Psoas muscle (tissue), 8 donors: ENCODE results near the gene SRP14. TPM values are rescaled to one million over a fixed set of nuclear protein-coding genes. Genes with fewer than 3 reads are reported as not detected.

Source experiments
- ATAC-seq, 4 donors: fragments of 200-7000 bp; cut with Tn5 transposase; one replicate each; pipeline ENCODE4 v1.9.1; 2020; ENCODE audit warnings: moderate library complexity in 3 of 4, mild to moderate bottlenecking in 2 of 4
- DNase-seq, 2 donors: peaks; one replicate each; pipeline ENCODE4 v3.0.0-alpha.2; 2020
- H3K27ac ChIP-seq: fragments of 200-600 bp; one replicate; pipeline ENCODE4 v1.8.0; 2022
- H3K27me3 ChIP-seq, 3 donors: fragments of 200-600 bp in 1 of 3; one replicate each; pipeline versions ENCODE4 v1.6.1 to v1.8.0; 2013 to 2022; ENCODE audit warnings: low read length in 2 of 3, mild to moderate bottlenecking in 2 of 3, moderate library complexity in 1 of 3; ENCODE audit not compliant: insufficient read depth in 3 of 3
- H3K36me3 ChIP-seq, 2 donors: fragments of 200-600 bp in 1 of 2; one replicate each; pipeline versions ENCODE4 v1.6.1 to v1.8.0; 2013 to 2022; ENCODE audit warnings: low read depth in 1 of 2, mild to moderate bottlenecking in 1 of 2, moderate library complexity in 1 of 2; ENCODE audit not compliant: insufficient read depth in 1 of 2
- H3K4me1 ChIP-seq: fragments of 200-600 bp; one replicate; pipeline ENCODE4 v1.8.0; 2022
- H3K4me3 ChIP-seq: fragments of 200-600 bp; one replicate; pipeline ENCODE4 v1.8.0; 2022; ENCODE audit warnings: mild to moderate bottlenecking
- H3K9me3 ChIP-seq: fragments of 200-600 bp; one replicate; pipeline ENCODE4 v1.8.0; 2022
- CTCF ChIP-seq: fragments of 200-600 bp; IDR thresholded peaks from one replicate; pipeline ENCODE4 v1.8.0; 2022; ENCODE audit warnings: antibody characterized with exemption
- WGBS, 3 donors: extraction: QIAGEN DNeasy Blood & Tissue Kit; methylation state at CpG; one replicate each; pipeline versions ENCODE4 v1.1.6 to v1.1.7; 2013; 5-methylcytosine and 5-hydroxymethylcytosine counted together
- intact Hi-C, 2 donors: fragments of 100-400 bp; cut with DNase I; formaldehyde crosslinking; loops; one replicate each; pipeline versions ENCODE4 v1.11.0 to v1.14.2; 2022
- polyA plus RNA-seq, 3 donors: library from polyadenylated mRNA; stranded (reverse); fragments of 200-250 nt; gene quantifications; one replicate each; pipeline ENCODE4 v1.2.3, GENCODE V29; 2013
- total RNA-seq, 4 donors: library from RNA; stranded (reverse); fragmentation: NEBNext Ultra II Directional in 2 of 4; extraction: Animal tissue kit (Norgen Biotek cat#: 25700) in 2 of 4; gene quantifications; one replicate each; pipeline versions ENCODE4 v1.2.1 to v1.2.4, GENCODE V29; 2021 to 2023
- donor health status: healthy with polysubstance abuse.
- donor health status: DM: no; HTN: no; CAD: no; lungs with moderate emphysema.
- donor health status: Bipolar disorder and iron deficiency.
- donor health status: healthy.
- donor health status: DM: yes; HTN: yes; CAD: no.
- donor health status: DM: no; HTN: no; CAD: no.
- donor health status: DM: no; HTN: no; CAD: no.
- donor health status: DM: yes; HTN: yes; CAD: no.

The SRP14 gene
- total and polyA plus RNA-seq, 7 donors = 134 to 288 (median 170) TPM

GRCh38 chr15:40008061-40008765 is 30.8 kb downstream of the SRP14 start:
- no peak overlapping the region for H3K4me3 ChIP-seq
- no peaks in the 10 kb centered on the region for H3K4me1 ChIP-seq
- TF ChIP-seq CTCF = no peak
- intact Hi-C loops = no loop called here
- no peaks in the 10 kb centered on the region for H3K27me3 ChIP-seq
- no peak overlapping the region for H3K27ac ChIP-seq
- WGBS, 3 donors = 73 to 83% (median 77%) methylated on average over 3 of the region's 3 CpGs
- H3K36me3 ChIP-seq = peaks cover 7 to 98% of the 10 kb centered on the region in 2 donors
- H3K9me3 ChIP-seq = no peaks in the 10 kb centered on the region
- DNase-seq (no peak), ATAC-seq (no peak)

GRCh38 chr15:40006646-40007045 is 32.3 kb downstream of the SRP14 start:
- 94 to 98% (median 95%) methylated on average over 2 of the region's 2 CpGs for WGBS, 3 donors

GRCh38 chr15:40006003-40006402 is 33.0 kb downstream of the SRP14 start:
- Histone ChIP-seq H3K9me3 (no peaks in the 10 kb centered on the region), H3K27ac (no peak overlapping the region), H3K4me3 (no peak overlapping the region), H3K36me3 (peaks cover 12 to 99% of the 10 kb centered on the region in 2 donors), H3K4me1 (no peaks in the 10 kb centered on the region), H3K27me3 (no peaks in the 10 kb centered on the region)
- WGBS, 3 donors = 92 to 95% (median 94%) methylated on average over 3 of the region's 3 CpGs
- TF ChIP-seq CTCF = no peak
- DNase-seq (no peak), ATAC-seq (no peak)
- intact Hi-C loops = no loop called here

More at GRCh38 chr15:40006646-40007045, 32.3 kb downstream of the SRP14 start:
- Histone ChIP-seq H3K4me1 (no peaks in the 10 kb centered on the region), H3K27me3 (no peaks in the 10 kb centered on the region), H3K9me3 (no peaks in the 10 kb centered on the region), H3K36me3 (peaks cover 8 to 99% of the 10 kb centered on the region in 2 donors), H3K27ac (no peak overlapping the region), H3K4me3 (no peak overlapping the region)
- DNase-seq (no peak), ATAC-seq (no peak)
- no peak for TF ChIP-seq CTCF
- intact Hi-C loops = no loop called here

GRCh38 chr15:40003116-40003916 is 35.7 kb downstream of the SRP14 start:
- no peak overlapping the region for H3K27ac ChIP-seq
- no peaks in the 10 kb centered on the region for H3K9me3 ChIP-seq
- TF ChIP-seq CTCF = no peak
- intact Hi-C loops = no loop called here
- H3K4me3 ChIP-seq = no peak overlapping the region
- no peaks in the 10 kb centered on the region for H3K4me1 ChIP-seq
- 79 to 80% (median 79%) methylated on average over 7 of the region's 7 CpGs for WGBS, 3 donors
- no peaks in the 10 kb centered on the region for H3K27me3 ChIP-seq
- DNase-seq (no peak), ATAC-seq (no peak)
- peaks cover 12 to 92% of the 10 kb centered on the region in 2 donors for H3K36me3 ChIP-seq
